GM18870 (cell line): ENCODE results near the gene PXDC1.
"Not testable (repeated sequence)": the region's sequence is repeated elsewhere in the genome, so short reads cannot be mapped to it uniquely, and the experiment has no call there.

Experiments
- ATAC-seq: cut with Tn5 transposase; IDR thresholded peaks from one replicate; pipeline ENCODE4 v1.9.1; 2021; ENCODE audit warnings: moderate library complexity; ENCODE audit not compliant: unreplicated experiment

PXDC1 gene

DNA sequence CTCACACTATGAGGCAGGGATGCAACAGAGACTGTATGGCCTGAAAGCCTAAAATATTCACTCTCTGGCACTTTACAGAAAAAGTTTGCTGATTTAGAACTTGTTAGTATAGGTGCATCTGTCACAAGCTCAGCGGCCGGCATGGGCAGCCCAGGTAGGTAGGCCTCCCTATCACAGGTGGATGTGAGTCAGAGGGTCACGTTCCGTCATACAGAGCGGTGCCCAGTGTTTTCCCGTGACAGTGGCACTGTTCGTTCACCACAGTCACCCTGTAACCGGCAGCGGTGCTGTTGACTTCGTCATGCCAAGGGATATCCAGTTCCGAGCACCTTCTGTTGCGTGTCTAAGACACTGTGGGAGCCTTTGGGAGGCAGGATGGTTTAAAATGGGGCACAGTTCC is 32.9 kb upstream of the PXDC1 start:
- no peak for ATAC-seq

DNA sequence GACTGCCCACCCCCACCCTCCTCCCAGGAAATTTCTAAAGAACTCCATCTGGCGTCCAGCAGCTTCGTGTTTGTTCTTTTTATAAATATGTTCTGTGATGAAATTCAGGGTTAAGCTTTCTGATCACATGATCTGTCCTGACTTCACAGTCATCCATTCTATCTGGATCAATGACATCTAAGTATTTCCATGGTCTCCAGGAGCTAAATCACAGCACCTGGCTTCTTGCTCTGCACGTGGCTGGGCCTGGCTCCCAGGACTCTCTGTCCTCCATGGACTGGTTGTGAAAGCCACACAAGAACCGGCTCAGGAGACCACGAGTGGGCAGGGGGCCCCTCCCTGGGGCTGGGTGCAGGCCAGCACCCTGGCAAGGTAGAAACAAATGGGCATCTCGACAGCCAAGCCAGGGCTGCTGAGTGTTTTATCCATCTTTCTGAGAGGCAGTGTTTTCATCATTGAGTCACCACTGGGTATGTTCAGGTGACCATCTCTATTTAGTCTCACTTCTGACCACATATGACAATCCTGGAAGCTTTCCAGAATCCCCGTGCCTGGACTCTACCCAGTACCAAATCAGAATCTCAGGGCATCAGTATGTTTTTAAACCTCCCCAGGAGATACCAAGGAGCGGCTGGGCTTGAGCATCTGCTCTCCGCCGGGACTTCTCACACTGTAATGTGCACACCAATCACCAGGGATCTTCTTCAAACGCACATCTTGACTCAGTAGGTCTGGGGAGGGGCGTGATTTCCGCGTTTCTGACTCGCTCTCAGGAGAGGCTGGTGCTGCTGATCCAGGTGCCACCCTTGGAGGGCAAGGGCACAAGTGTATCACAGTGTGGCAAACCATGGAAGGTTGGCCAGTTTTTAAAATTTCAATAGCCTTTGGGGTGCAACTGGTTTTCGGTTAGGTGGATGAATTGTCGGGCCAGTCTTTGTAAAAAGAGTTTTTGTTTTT is 31.6 kb upstream of the PXDC1 start:
- no peak for ATAC-seq

DNA sequence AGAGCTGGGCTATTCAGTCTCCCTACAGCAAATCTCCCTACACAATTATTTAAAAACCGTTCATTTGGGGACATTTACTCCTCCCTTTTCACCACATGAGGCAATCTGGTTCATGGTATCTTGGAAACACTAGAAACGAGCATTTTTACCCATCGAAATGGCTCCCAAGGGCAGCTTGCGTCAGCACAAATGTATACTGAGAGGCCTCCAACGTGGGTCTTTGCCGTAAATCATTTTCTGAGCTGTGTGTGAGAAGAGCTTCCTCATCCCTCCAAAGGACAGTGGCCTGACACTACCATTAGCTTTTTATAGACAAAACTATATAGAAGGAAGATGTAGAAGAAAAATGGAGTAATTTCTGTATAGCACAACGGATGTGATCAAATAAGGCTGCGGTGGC is 30.0 kb upstream of the PXDC1 start:
- ATAC-seq, result no peak

DNA sequence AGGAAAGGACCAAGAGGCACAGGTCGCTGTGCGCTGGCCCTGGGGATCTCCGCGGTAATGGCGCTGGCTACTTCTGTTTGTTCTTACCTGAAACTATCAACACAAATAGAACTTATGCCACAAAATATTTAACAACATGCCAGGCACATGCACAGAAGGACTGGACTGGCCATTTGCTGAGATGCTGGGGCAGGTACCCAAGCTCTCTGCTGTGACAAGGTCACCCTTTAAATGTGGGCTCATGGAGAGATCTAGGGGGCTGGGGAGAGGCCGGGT is 28.0 kb upstream of the PXDC1 start:
- ATAC-seq, result no peak

DNA sequence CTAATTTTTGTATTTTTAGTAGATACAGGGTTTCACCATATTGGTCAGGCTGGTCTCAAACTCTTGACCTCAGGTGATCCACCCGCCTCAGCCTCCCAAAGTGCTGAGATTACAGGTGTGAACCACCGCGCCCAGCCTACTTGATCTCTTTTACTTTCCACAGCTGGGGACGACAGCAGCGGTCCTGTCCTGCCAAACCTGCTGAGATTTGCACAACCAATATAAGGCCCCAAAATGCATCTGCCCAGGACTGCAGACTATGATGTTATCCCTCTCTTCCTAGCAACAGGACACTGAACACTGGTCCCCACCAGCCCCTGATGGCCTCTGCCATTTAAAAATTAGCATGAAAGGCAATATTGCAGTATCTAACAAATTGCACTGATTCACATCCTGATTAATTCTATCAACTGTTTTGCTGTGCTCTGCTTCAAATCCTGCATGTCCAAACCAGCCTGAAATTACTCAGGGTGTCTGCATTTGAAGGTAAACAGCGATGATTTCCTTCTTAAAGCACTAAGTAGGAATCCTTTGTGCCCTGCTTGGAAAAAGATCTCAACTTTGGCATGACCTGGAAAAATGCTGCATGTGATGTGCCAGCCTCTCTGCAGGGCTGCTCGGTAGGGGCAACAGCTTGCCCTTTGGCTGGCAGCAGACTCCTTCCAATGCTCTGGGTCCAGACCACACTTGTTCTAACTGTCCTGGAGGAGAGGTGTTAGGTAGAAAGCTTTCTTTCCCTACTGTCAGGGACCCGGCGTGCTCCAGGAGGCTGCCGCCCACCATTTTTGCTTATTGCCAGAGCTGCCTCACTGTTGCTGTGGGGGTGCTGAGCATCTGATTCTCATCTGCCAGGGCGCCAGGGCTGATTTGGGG is 27.4 kb upstream of the PXDC1 start:
- ATAC-seq, result no peak

DNA sequence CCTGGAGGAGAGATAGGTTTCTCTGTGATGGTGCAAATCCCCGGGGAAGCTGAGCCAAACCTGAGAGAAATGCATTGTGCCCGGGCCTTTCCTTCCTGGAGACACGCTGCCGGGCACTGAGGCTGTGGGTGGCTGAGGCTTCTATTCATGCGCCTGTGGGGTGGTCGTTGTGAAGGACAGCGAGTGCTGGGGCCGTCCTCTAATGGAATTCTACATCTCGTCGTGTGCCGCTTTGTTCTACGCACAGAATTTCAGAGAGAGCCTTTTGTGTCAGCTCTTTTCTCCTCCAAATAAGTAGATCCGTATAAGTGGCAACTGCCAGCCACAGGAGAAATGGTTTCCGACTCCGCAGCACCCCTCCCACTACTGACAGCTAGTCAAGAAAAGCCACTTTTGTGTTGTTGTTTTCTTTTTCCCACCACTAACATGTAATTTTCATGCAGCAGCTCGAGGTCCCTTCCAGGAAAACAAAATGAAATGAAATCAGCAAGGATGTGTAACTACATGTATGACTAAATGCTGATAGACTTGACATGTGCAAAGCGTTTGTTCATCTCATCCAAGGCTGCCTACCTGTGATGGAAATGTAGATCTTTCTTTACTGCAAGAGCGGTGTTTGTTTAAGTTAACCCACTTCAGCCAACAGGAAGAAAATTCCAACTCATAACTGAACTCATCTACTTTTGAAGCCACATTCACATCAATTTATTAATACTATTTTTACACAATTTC is 26.4 kb upstream of the PXDC1 start:
- ATAC-seq, result no peak

DNA sequence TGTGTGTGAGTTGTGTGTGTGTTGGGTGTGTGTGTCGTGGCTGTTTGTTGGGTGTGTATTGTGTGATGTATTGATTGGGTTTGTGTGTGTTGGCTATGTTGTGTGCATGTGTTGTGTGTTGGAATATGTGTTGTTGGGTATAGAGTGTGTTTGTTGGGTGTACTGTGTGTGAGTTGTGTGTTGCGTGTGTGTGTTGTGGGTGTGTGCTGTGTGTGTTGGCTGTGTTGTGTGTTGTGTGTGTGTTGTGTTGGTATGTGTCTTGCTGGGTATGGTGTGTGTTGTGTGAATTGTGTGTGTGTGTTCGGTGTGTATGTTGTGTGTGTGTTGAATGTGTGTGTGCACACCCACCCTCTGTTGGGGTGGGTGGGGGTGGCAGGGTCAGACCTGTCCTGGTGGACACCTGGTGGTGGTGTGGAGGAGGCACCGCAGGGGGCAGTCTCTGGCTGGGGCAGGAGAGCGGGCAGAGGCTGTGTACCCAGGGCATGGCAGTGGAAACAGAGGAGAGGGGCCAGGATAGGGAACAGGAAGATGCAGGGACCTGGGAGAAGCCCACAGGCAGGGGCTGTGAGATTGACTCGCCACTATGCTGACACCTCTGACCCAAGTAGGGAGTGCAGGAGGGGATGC is 25.5 kb upstream of the PXDC1 start:
- ATAC-seq, result no peak

DNA sequence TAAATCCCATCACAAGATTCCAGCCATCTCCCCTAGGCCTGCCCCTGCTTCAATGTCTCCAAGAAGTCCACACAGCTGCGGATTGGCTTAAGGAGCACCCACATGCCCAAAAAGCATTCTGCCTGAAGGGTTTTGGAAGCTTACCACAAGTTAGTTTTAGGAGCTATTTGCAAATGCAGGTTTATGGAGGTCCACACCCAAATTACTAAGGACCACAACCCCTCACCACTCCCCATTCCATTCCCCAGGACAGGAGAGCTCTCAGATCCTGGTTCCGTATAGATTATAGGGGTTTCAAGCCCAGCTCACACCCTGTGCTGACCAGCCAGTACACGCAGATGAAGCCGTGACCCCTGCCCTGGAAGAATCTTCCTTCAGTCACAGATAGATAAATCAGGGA is 24.3 kb upstream of the PXDC1 start:
- ATAC-seq, result no peak

DNA sequence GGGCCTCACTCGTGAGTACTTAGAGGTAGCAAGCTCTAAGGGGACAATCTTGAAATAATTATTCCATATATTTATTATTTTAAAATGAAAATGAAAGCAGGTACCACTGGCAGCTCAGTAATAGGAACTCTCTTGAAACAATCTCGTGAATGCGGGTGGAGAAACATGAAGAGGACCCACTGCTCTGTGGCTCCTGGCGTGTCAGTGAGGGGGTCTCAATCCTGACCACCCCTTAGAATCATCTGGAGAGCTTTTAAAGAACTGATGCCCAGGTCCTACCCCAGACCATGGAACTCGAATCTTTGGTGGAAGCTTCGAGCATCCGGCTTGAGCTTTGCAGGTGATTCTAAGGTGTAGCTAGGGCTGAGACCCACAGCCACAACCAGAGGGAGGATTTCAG is 23.9 kb upstream of the PXDC1 start:
- no peak for ATAC-seq

DNA sequence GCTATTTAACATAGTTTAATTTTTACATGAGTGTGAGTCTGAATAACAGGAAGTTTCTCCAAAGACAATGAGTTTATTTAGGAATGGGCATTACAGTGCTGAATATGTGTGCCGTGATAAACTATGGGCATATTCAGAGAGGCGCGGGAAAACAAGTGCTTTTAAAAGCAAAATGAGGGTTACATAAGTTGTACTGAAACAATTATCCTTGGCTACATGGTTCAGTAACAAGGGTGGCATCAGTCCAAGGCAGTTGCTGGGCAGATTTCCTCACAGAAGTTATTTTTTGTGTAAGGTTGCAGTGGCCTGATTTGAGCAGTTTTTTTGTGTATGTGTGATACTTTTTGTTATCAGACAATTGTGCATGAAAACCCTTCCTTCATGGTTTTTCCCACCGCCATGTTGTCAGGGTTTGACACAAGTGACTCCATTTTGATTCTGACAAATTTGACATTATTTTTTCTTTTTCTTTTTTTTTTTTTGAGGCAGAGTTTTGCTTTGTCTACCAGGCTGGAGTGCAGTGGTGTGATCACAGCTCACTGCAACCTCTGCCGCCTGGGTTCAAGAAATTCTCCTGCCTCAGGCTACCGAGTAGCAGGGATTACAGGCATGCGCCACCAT is 22.3 kb upstream of the PXDC1 start:
- no peak for ATAC-seq

DNA sequence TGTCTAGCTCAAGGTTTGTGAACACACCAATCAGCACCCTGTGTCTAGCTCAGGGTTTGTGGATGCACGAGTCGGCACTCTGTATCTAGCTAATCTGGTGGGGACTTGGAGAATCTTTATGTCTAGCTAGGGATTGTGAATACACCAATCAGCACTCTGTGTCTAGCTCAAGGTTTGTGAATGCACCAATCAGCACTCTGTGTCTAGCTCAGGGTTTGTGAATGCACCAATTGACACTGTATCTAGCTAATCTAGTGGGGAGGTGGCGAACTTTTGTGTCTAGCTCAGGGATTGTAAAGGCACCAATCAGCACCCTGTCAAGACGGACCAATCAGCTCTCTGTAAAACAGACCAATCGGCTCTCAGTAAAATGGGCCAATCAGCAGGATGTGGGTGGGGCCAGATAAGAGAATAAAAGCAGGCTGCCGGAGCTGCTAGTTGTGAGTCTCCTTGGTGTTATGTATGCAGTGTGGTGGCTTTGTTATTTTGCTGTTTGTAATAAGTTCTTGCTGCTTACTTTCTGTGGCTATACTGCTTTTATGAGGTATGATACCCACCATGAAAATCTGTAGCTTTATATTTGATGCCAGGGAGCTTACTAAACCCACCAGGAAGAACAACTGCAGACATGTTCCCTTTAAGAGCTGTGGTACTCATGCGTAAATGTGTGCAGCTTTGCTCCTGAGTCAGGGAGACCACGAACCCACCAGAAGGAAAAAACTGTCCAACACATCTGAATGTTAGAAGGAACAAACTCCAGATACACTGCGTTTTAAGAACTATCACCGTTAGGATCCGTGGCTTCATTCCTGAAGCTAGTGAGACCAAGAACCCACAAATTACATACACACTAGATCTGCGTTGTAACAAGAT is 20.9 kb upstream of the PXDC1 start:
- ATAC-seq, result not testable (repeated sequence)

DNA sequence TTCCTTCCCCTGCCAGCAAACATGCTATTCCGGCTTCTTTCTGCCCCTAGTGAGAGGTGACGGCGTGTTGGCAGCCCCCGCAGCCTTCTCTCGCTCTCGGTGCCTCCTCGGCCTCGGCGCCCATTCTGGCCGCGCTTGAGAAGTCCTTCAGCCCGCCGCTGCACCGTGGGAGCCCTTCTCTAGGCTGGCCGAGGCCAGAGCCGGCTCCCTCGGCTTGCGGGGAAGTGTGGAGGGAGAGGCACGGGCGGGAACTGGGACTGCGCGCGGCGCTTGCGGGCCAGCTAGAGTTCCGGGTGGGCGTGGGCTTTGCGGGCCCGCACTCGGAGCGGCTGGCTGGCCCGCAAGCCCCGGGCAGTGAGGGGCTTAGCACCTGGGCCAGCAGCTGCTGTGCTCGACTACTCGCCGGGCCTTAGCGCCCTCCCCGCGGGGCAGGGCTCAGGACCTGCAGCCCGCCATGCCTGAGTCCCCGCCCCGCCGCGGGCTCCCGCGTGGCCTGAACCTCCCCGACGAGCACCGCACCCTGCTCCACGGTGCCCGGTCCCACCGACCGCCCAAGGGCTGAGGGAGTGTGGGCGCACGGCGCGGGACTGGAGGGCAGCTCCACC is 20.0 kb upstream of the PXDC1 start:
- ATAC-seq, result no peak

DNA sequence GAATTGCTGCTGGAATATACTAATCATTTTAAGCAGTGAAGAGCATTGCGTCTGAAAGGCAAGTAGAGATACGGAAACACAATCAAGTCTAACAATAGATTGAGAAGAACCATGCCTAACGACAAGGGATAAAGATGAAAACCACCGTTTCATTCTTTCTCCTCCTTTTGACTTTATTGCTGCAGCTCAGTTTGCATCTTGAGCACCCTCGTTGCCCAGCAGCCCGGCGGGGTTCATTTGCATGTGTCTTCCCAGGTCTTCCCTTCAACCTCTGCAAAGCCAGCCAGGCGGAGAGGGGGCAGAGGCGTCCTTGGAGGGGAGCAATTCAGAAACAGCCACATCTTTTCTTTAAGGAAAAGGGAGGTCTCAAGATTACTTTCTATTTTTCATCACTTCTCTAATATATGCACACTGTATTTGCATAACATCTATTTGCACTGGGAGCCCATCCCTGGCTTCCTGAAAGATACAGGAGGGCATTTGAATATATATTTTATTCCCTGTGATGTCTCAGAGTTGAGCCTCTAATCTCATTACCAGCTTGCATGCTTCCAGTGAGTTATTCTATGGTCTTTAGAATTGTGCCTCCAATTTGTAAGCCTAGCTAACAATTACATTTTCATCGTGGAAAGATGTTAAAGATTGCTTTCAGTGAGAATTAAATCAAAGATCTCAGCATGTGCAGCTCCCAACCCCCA is 18.7 kb upstream of the PXDC1 start:
- no peak for ATAC-seq

DNA sequence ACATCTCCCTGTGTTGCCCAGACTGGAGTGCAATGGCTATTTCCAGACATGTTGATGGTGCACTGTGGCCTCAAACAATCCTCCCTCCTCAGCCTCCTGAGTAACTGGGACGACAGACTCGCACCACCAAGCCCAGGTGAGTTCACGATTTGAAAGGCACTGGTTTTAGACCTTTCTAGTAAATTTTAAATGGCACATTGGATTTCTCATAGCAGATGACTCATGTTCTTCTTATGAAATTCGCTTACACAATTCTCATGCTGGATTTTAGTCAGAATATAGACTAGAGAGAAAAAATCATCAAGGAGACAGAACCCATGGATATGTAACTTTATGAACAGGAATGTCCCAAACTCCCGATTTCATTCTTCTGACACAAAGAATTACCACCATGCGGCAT is 18.1 kb upstream of the PXDC1 start:
- ATAC-seq, result no peak

DNA sequence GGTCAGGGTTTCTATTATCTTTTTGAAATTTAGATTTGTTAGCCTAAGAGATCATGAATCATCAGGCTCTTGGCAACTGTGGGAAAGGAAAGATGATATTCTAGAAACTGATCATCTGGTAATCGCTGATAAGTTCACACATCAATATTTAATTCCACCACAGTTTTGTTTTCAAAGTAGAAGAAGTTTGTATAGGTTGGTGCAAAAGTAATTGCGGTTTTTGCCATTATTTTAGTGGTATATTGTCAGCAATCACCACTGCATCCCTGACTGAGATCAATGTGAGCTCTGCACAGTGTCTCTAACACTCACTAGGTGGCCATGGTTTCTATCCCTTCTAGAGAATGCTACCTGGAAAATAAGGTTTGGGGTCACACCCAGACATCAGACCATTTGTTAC is 17.0 kb upstream of the PXDC1 start:
- ATAC-seq, result no peak

DNA sequence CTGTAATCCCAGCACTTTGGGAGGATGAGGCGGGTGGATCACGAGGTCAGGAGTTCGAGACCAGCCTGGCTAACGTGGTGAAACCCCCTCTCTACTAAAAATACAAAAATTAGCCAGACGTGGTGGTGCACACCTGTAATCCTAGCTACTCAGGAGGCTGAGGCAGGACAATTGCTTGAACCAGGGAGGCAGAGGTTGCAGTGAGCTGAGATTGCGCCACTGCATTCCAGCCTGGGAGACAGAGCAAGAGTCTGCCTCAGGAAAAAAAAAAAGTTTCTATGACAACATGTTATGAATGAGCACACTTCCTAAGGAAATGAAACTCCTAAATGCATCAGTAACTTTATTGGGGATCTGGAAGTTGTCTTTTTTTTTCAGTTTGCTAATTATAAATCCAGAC is 16.0 kb upstream of the PXDC1 start:
- ATAC-seq, result not testable (repeated sequence)

DNA sequence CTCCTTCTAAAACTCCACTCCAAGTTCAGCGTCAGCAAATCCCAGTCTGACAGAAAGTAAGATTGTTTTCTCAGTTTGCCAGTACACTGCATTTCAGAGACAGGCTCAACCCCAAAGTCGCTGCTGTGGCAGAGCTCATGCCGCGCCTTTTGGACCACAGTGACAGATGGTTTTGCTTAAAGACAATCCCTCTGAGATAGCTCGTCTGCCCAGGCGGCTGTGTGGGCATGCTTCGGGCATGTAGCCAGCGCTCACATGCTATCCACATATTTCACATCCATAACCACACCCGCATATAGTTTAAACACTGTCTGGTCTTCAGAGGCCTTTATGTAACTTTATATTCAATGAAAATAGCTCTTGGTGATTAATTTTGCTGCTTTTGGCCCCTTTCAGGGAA is 14.7 kb upstream of the PXDC1 start:
- ATAC-seq, result no peak

DNA sequence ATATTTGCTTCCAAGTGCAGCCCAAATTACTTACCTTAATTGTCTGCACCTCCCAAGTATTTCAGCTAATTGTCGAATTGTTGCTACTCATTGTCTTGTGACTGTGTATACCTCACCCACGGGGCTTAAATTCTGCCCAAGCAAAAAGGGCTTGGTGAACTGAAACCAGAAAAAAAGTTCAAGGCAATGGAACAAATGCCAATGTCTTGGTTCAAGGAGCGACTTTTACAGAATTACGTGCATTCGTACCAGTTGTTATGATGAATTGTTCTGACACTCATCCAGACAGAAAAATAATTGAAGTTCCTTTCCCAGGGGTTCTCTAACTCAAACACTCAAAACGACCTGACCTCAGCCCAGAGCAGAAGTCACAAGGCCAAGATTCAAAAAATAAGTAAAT is 13.9 kb upstream of the PXDC1 start:
- ATAC-seq, result no peak
